Stimulated activated CD8-positive, alpha-beta memory T cell treated with anti-CD3 and anti-CD28 coated beads, Interleukin-7, amount 100 ng/mL, for 1 hour (primary cell): Measurements from ENCODE around the gene OSTF1.

Experiments used
- DNase-seq, 2 donors: peaks; one replicate each; pipeline ENCODE4 v3.0.0-alpha.2; 2020; ENCODE audit warnings: low read depth in 2 of 2

The OSTF1 gene

GRCh38 chr9:75164573-75164972 is 76.3 kb downstream of the OSTF1 start:
- no peak for DNase-seq

DNA sequence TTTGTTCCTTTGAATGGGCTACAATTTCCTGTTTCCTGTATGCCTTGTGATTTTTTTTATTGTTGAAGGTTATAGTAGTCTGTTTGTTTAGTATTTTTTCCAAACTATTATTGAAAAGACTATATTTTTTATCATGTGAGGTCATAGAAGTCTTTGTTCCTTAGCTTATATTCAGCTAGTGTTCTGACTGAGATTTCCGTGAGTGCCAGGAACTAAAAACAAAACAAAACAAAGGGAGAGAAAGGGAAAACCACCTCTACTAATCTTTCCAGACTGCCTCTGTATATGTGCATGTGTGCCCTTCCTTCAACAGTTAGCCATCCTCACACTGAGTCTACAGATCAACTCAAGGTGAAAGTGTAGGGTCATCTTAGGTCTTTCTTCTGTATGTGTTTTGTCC is 79.0 kb downstream of the OSTF1 start:
- DNase-seq: no peak

DNA sequence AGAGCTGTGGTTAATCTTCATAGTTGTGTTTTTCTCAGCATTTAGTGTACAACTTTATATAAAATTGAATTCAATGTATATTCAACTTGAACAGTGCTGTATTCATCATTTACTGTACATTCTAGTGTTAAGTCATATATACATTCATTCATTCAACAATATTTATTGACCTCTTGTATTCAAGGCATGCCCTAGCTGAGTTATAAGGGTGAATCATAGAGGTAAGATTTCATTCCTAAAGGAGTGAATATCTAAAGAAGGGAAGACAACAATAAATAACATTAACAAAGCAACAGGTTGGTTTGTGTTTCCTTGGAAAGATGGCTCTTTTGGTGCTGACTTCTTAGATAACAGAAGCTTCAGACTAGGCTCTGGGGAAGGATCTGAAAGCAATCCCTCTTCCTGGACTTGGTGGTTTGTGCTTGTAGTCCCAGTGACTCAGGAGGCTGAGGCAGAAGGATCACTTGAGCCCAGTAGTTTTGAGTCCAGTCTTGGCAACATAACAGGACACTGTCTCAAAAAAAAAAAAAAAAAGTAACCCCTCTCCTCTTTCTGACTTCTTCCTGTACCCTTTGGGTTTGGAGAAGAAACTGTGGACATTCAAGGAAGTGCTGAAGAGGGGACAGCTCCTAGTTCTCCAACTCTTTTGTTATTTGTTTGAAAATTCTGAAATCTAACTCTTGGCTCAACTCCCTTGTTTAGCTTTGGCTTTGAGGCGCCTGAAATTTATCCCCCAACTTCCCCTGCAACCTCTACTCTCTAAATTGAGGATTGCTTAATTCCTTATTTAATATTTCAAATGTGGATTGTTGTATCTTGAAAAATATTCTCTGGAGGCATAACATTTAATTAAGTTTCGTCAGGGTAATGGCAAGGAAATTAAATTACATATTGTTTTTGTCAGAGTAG is 80.2 kb downstream of the OSTF1 start:
- DNase-seq: no peak

- no peak for DNase-seq
These were observed 81.3 kb downstream of the OSTF1 start for GRCh38 chr9:75169623-75170022.

DNA sequence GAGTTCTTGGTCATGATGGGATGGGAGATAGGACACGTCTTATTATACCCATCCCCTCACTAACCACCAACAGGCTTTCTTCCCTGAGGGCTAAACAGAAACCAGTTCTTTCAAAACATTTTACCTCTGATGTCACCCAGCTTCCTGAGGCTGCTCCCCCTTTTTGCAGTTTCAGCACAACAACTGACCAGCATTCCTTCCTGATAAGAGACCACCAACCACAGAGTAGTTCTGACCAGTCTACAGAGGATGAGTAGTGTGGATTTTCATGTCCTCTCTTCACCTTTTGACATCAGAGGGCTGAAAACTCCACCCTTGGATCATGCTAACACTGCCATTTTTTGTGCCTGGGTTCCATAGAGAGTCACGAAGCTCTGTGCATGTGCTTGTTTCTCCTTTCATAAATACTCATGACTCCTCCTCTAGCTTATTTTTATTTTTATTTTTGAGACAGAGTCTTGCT is 82.6 kb downstream of the OSTF1 start:
- DNase-seq: no peak

DNA sequence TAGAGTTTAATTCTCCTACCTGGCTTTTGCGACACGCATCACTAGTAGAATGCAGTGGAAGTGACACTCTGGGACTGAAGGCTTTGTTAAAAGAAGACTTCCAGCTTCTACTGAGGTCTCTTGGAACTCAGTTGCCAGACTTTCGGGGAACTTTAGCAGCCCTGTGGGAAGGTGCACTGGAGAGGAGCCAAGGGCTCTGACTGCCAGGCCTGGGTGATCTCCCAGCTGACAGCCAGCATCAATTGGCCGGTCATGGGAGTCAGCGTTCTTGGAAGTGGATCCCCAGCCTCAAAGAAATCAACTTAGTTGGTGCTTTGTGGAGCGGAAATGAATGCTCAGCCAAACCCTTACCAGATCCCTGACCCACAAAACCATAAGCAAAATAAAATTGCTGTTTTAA is 87.1 kb downstream of the OSTF1 start:
- no peak for DNase-seq

DNA sequence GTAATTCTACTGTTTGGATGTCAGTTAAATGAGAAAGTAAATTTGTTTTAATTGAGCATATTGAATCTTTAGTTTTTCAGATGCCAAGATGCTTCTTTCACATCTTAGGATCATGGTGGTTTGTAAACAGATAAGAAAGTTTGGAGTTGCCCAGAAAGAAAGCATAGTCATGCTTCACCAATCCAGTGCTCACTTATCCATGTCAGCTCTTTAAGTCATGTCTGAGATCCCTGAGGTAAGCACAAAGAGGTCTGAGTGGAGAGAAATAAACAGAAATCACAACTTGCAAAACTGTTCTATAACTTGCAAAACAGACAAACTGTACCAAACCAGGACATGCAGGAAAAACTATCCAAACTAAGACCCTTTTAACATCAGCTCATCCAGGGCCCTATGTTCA is 87.7 kb downstream of the OSTF1 start:
- DNase-seq: no peak

GRCh38 chr9:75181750-75182149 is 93.4 kb downstream of the OSTF1 start:
- no peak for DNase-seq

DNA sequence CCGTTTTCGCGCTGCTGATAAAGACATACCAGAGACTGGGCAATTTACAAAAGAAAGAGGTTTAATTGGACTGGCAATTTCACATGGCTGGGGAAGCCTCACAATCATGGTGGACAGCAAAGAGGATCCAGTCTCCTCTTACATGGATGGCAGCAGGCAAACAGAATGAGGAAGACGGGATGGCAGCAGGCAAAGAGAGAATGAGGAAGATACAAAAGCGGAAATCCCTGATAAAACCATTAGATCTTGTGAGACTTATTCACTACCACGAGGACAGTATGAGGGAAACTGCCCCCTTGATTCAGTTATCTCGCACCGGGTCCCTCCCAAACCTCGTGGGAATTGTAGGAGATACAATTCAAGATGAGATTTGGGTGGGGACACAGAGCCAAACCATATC is 95.0 kb downstream of the OSTF1 start:
- no peak for DNase-seq

GRCh38 chr9:75184471-75184870 is 96.2 kb downstream of the OSTF1 start:
- no peak for DNase-seq

DNA sequence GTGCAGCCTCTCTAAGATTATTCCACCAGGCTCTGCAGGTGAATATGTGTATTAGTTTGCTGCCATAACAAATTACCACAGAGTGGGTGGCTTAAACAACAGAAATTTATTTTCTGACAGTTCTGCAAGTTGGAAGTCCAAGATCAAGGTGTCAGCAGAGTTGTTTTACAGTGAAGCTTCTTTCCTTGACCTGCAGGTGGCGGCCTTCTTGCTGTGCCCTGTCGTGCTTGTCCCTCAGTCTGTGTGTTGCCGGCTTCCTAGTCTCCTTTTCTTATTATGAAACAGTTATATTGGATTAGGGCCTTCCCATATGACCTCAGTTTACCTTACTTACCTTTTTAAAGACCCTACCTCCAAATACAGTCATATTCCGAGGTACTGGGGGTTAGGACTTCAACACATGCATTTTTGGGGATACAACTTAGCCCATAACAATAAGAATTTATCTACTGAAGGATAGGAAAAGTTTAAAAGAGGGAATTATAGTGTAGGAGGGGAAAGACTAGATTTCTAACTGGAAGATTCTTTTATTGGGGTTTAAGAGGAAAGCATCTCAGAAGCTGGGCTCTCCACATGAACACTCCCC is 97.4 kb downstream of the OSTF1 start:
- DNase-seq: peak in 1 of 2 donors; percentile 19

DNA sequence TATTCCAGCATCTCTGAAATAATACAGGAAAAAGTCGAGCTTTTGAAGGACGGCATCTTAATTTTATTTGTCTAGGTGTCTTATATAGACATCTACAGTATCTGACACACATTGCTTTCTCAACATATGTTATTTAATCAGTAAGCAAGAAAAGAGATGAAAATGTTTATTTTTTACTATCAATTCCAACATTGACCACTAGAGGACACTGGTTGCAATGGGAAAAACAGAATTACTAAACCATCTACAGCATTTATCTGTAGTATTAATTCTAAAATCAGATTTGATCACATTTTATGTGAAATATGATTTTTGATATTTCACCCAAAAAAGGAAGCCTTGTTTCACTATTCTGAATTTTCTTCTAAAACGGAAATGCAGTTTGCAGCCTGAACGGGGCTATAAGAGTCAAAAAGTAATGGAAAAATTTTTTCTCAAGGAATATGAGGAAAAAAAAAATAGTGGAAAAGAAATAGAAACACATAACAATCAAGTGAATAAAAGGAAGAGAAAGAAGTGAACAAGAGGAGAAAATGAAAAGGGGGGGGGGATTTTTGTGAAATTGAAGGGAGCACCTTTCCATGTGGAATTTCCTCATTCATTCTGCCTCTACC is 98.6 kb downstream of the OSTF1 start:
- DNase-seq: no peak

DNA sequence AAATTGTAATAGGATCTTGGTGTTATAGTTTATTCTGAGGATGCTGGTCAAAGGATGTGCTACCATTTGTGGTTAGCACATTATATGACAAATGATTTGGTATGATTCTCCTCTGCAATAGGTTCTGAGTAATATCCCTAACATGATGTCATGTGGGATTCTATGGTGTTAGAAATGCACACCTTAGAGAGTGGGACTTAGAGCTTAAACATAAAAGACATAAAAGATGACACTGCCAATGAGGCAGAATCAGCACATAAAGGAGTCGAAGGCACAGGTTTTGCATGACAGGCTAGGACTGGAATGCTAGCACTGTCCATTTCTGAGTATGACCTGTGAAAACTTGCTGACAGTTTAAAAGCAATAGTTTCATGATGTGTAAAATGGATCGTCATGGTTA is 100.4 kb downstream of the OSTF1 start:
- DNase-seq: no peak

DNA sequence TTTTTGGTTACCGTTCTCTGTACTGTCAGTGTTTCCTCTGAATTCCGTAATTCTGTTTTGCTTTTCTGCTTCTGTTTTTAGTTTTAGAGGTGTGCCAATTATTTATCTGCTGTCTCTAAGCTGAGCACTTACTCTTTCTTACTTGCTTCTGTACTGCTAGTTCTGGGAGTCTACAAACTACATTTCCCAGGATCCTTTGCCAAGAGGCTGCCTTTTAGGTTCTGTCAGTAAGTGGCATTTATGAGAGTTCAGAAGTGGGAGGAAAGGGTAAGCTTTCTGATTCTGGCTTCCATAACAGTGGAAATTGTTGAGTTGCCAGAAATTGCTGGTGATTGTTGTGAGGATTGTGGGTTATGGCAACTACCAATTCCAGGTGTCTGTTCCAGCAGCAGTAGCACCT is 102.4 kb downstream of the OSTF1 start:
- no peak for DNase-seq
